Neural cell (in vitro differentiated cells): ENCODE results near the gene USP38. TPM values are rescaled to one million over a fixed set of nuclear protein-coding genes. Genes with fewer than 3 reads are reported as not detected.

ENCODE experiments used
- H2AFZ ChIP-seq: fragments of 200-600, 300-800 bp; sonication (generic), shearing (Covaris generic); 2 replicates; pipeline ENCODE4 v1.6.0; 2014; ENCODE audit warnings: low read depth, mild to moderate bottlenecking, antibody characterized with exemption, low read length, moderate library complexity
- H3F3A ChIP-seq: fragments of 200-600 bp; shearing (Covaris generic); 2 replicates; pipeline ENCODE4 v1.6.1; 2016; ENCODE audit warnings: mild to moderate bottlenecking, moderate library complexity, mixed read lengths, antibody characterized with exemption, low read length; ENCODE audit not compliant: insufficient read depth, poor library complexity, severe bottlenecking
- H3K27ac ChIP-seq: fragments of 200-600, 300-800 bp; sonication (generic), shearing (Covaris generic); 2 replicates; pipeline ENCODE4 v1.5.1; 2014; ENCODE audit warnings: mild to moderate bottlenecking, low read length, moderate library complexity
- H3K27me3 ChIP-seq: fragments of 300-800, 200-600 bp; sonication (generic), shearing (Covaris generic); 2 replicates; pipeline ENCODE4 v1.6.0; 2014; ENCODE audit warnings: mild to moderate bottlenecking, low read depth, low read length, moderate library complexity; ENCODE audit not compliant: insufficient read depth
- H3K36me3 ChIP-seq: fragments of 300-800, 200-600 bp; sonication (generic), shearing (Covaris generic); 2 replicates; pipeline ENCODE4 v1.5.1; 2014; ENCODE audit warnings: mild to moderate bottlenecking, antibody characterized with exemption, low read length, moderate library complexity; ENCODE audit not compliant: insufficient read depth
- H3K4me2 ChIP-seq: fragments of 300-800, 200-600 bp; sonication (generic), shearing (Covaris generic); 2 replicates; pipeline ENCODE4 v1.6.0; 2014; ENCODE audit warnings: mild to moderate bottlenecking, low read length
- H3K4me3 ChIP-seq: fragments of 300-800, 200-600 bp; sonication (generic), shearing (Covaris generic); 2 replicates; pipeline ENCODE4 v1.5.1; 2014; ENCODE audit warnings: mild to moderate bottlenecking, low read length, moderate library complexity
- H3K79me2 ChIP-seq: fragments of 200-600 bp; shearing (Covaris generic); replicated peaks from 2 replicates; pipeline ENCODE4 v1.6.0; 2014; ENCODE audit warnings: mild to moderate bottlenecking, low read length, moderate library complexity; ENCODE audit not compliant: insufficient read depth
- H3K9ac ChIP-seq: fragments of 300-800, 200-600 bp; sonication (generic), shearing (Covaris generic); 2 replicates; pipeline ENCODE4 v1.6.1; 2016; ENCODE audit warnings: mild to moderate bottlenecking, low read length, mixed read lengths
- H3K9me2 ChIP-seq: fragments of 200-600 bp; shearing (Covaris generic); 2 replicates; pipeline ENCODE4 v1.6.1; 2016; ENCODE audit warnings: mild to moderate bottlenecking, low read length, mixed read lengths; ENCODE audit not compliant: insufficient read depth
- H3K9me3 ChIP-seq: fragments of 200-600, 300-800 bp; sonication (generic), shearing (Covaris generic); 2 replicates; pipeline ENCODE4 v1.6.1; 2016; ENCODE audit warnings: mild to moderate bottlenecking, mixed run types, low read length, moderate library complexity, mixed read lengths
- H4K20me1 ChIP-seq: fragments of 200-600 bp; shearing (Covaris generic); 2 replicates; pipeline ENCODE4 v1.6.1; 2016; ENCODE audit warnings: mild to moderate bottlenecking, mixed run types; ENCODE audit not compliant: insufficient read depth
- EP300 ChIP-seq: fragments of 450-650 bp; conservative IDR thresholded peaks from 2 replicates; pipeline ENCODE4 v1.6.1; 2014; ENCODE audit warnings: antibody characterized with exemption, mild to moderate bottlenecking, moderate library complexity; ENCODE audit not compliant: poor library complexity, severe bottlenecking
- EZH2 ChIP-seq: fragments of 200-600, 300-800 bp; shearing (Covaris generic), sonication (generic); IDR thresholded peaks from 2 replicates; pipeline ENCODE4 v1.6.1; 2014; ENCODE audit warnings: antibody characterized with exemption, low read length, borderline replicate concordance, mild to moderate bottlenecking; ENCODE audit not compliant: insufficient read depth, poor library complexity, severe bottlenecking
- MXI1 ChIP-seq: fragments of 450-650 bp; conservative IDR thresholded peaks from 2 replicates; pipeline ENCODE4 v1.6.1; 2014; ENCODE audit warnings: antibody characterized with exemption, mild to moderate bottlenecking; ENCODE audit not compliant: poor library complexity, severe bottlenecking
- POLR2AphosphoS5 ChIP-seq: IDR thresholded peaks from 2 replicates; pipeline ENCODE4 v1.6.1; 2012
- RAD21 ChIP-seq: fragments of 450-650 bp; conservative IDR thresholded peaks from 2 replicates; pipeline ENCODE4 v1.6.1; 2014; ENCODE audit warnings: antibody characterized with exemption, mild to moderate bottlenecking, moderate library complexity
- SMC3 ChIP-seq: fragments of 450-650 bp; conservative IDR thresholded peaks from 2 replicates; pipeline ENCODE4 v1.6.1; 2014; ENCODE audit warnings: antibody characterized with exemption, mild to moderate bottlenecking, moderate library complexity; ENCODE audit not compliant: poor library complexity
- TAF1 ChIP-seq: IDR thresholded peaks from 2 replicates; pipeline ENCODE4 v1.6.1; 2012; ENCODE audit warnings: low read depth
- polyA plus RNA-seq: library from polyadenylated mRNA; depleted of rRNA; stranded (reverse); fragments of >200 nt; gene quantifications from 2 replicates; pipeline ENCODE4 v1.2.3, GENCODE V29; 2014
- TF ChIP-seq, protein P1 (sequence below): fragments of 450-650 bp; IDR thresholded peaks from 2 replicates; pipeline ENCODE4 v1.5.1; 2014; ENCODE audit warnings: antibody characterized with exemption, mild to moderate bottlenecking, moderate library complexity; ENCODE audit not compliant: poor library complexity, severe bottlenecking
- TF ChIP-seq, protein P2 (sequence below): IDR thresholded peaks from 2 replicates; pipeline ENCODE4 v1.6.1; 2012; ENCODE audit warnings: borderline replicate concordance

The USP38 gene
- polyA plus RNA-seq, 1 donor from 2014 or later, result 9.5 TPM

- Histone ChIP-seq H3K4me3 (peak overlapping the region; percentile 89), H3K9me3 (no peaks in the 10 kb centered on the region), H3K79me2 (peaks cover 64% of the 10 kb centered on the region), H3F3A (no peaks in the 10 kb centered on the region), H2AFZ (no peak overlapping the region), H3K4me2 (no peak overlapping the region), H3K9me2 (no peaks in the 10 kb centered on the region), H3K27me3 (no peaks in the 10 kb centered on the region), H3K9ac (no peak overlapping the region), H4K20me1 (peaks cover 6% of the 10 kb centered on the region), H3K36me3 (no peaks in the 10 kb centered on the region), H3K27ac (no peak overlapping the region)
- TF ChIP-seq, protein P1, sequence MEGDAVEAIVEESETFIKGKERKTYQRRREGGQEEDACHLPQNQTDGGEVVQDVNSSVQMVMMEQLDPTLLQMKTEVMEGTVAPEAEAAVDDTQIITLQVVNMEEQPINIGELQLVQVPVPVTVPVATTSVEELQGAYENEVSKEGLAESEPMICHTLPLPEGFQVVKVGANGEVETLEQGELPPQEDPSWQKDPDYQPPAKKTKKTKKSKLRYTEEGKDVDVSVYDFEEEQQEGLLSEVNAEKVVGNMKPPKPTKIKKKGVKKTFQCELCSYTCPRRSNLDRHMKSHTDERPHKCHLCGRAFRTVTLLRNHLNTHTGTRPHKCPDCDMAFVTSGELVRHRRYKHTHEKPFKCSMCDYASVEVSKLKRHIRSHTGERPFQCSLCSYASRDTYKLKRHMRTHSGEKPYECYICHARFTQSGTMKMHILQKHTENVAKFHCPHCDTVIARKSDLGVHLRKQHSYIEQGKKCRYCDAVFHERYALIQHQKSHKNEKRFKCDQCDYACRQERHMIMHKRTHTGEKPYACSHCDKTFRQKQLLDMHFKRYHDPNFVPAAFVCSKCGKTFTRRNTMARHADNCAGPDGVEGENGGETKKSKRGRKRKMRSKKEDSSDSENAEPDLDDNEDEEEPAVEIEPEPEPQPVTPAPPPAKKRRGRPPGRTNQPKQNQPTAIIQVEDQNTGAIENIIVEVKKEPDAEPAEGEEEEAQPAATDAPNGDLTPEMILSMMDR, result no peak
- TF ChIP-seq POLR2AphosphoS5 (no peak), MXI1 (no peak), SMC3 (no peak), EP300 (no peak), EZH2 (no peak), RAD21 (no peak), TAF1 (no peak)
- TF ChIP-seq, protein P2, sequence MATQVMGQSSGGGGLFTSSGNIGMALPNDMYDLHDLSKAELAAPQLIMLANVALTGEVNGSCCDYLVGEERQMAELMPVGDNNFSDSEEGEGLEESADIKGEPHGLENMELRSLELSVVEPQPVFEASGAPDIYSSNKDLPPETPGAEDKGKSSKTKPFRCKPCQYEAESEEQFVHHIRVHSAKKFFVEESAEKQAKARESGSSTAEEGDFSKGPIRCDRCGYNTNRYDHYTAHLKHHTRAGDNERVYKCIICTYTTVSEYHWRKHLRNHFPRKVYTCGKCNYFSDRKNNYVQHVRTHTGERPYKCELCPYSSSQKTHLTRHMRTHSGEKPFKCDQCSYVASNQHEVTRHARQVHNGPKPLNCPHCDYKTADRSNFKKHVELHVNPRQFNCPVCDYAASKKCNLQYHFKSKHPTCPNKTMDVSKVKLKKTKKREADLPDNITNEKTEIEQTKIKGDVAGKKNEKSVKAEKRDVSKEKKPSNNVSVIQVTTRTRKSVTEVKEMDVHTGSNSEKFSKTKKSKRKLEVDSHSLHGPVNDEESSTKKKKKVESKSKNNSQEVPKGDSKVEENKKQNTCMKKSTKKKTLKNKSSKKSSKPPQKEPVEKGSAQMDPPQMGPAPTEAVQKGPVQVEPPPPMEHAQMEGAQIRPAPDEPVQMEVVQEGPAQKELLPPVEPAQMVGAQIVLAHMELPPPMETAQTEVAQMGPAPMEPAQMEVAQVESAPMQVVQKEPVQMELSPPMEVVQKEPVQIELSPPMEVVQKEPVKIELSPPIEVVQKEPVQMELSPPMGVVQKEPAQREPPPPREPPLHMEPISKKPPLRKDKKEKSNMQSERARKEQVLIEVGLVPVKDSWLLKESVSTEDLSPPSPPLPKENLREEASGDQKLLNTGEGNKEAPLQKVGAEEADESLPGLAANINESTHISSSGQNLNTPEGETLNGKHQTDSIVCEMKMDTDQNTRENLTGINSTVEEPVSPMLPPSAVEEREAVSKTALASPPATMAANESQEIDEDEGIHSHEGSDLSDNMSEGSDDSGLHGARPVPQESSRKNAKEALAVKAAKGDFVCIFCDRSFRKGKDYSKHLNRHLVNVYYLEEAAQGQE, result no peak
Measured at GRCh38 chr4:143189528-143189927, 4.8 kb downstream of the USP38 start.

DNA sequence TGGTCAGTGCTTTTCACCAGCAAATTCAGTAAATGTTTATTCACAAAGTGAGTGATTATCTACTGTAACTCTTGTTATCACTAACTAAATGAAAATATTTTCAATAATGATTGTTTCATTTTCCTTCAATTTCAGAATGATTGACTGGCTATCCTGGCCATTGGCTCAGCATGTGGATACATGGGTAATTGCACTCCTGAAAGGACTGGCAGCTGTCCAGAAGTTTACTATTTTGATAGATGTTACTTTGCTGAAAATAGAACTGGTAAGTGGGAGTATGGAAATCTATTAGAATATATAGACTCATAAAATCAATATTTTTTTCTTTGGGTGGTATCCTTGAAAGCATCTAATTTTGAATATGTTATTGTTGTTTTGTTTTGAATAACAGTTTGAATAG, 10.9 kb downstream of the USP38 start:
- no peaks in the 10 kb centered on the region for H4K20me1 ChIP-seq
- no peaks in the 10 kb centered on the region for H3K9me2 ChIP-seq
- no peak overlapping the region for H2AFZ ChIP-seq
- H3K9me3 ChIP-seq, result no peaks in the 10 kb centered on the region
- H3K27ac ChIP-seq, result no peak overlapping the region
- H3K4me3 ChIP-seq, result no peak overlapping the region
- no peak overlapping the region for H3K9ac ChIP-seq
- no peak for TF ChIP-seq EZH2
- TF ChIP-seq POLR2AphosphoS5, result no peak
- no peak for TF ChIP-seq MXI1
- no peak for TF ChIP-seq TAF1
- no peak for TF ChIP-seq RAD21
- no peak for TF ChIP-seq EP300
- TF ChIP-seq, protein P1, result no peak
- TF ChIP-seq, protein P2, result no peak
- no peak for TF ChIP-seq SMC3
- H3K36me3 ChIP-seq, result peaks cover 13% of the 10 kb centered on the region
- no peak overlapping the region for H3K4me2 ChIP-seq
- no peaks in the 10 kb centered on the region for H3F3A ChIP-seq
- peaks cover 20% of the 10 kb centered on the region for H3K79me2 ChIP-seq
- no peaks in the 10 kb centered on the region for H3K27me3 ChIP-seq
